ENCODE data around the gene PHF20.
"Not testable (repeated sequence)": the region's sequence is repeated elsewhere in the genome, so short reads cannot be mapped to it uniquely, and the experiment has no call there.

PHF20 gene

GRCh38 chr20:35783811-35784210, 12.0 kb downstream of the PHF20 start:
- DNase-seq: not testable (repeated sequence)

- DNase-seq: not testable (repeated sequence)
Measured at GRCh38 chr20:35785541-35785940, 13.7 kb downstream of the PHF20 start.

GRCh38 chr20:35788796-35789195, 17.0 kb downstream of the PHF20 start:
- no peak for DNase-seq

GRCh38 chr20:35791097-35791496, 19.3 kb downstream of the PHF20 start:
- no peak for DNase-seq

- DNase-seq: no peak
Measured at GRCh38 chr20:35791821-35792220, 20.0 kb downstream of the PHF20 start.

GRCh38 chr20:35792740-35793139, 20.9 kb downstream of the PHF20 start:
- DNase-seq: no peak

- DNase-seq: no peak
Measured at GRCh38 chr20:35796571-35796970, 24.8 kb downstream of the PHF20 start.

- no peak for DNase-seq
Measured at GRCh38 chr20:35801865-35802264, 30.1 kb downstream of the PHF20 start.

- DNase-seq: no peak
Measured at GRCh38 chr20:35806075-35806474, 34.3 kb downstream of the PHF20 start.

GRCh38 chr20:35807877-35808276, 36.1 kb downstream of the PHF20 start:
- DNase-seq: no peak

GRCh38 chr20:35820715-35821114, 48.9 kb downstream of the PHF20 start:
- no peak for DNase-seq

- no peak for DNase-seq
Measured at GRCh38 chr20:35821807-35822242, 50.0 kb downstream of the PHF20 start.

- DNase-seq: no peak
Measured at GRCh38 chr20:35823147-35823546, 51.3 kb downstream of the PHF20 start.

GRCh38 chr20:35823937-35824336, 52.1 kb downstream of the PHF20 start:
- no peak for DNase-seq

- no peak for DNase-seq
Measured at GRCh38 chr20:35826397-35826998, 54.7 kb downstream of the PHF20 start.

- DNase-seq: no peak
Measured at GRCh38 chr20:35828434-35828833, 56.6 kb downstream of the PHF20 start.

GRCh38 chr20:35828916-35829315, 57.1 kb downstream of the PHF20 start:
- no peak for DNase-seq

GRCh38 chr20:35830264-35830663, 58.4 kb downstream of the PHF20 start:
- no peak for DNase-seq

- DNase-seq: no peak
Measured at GRCh38 chr20:35831029-35831428, 59.2 kb downstream of the PHF20 start.

- DNase-seq: no peak
Measured at GRCh38 chr20:35831971-35832370, 60.2 kb downstream of the PHF20 start.

- DNase-seq: no peak
Measured at GRCh38 chr20:35833241-35833640, 61.4 kb downstream of the PHF20 start.

GRCh38 chr20:35837577-35838195, 65.9 kb downstream of the PHF20 start:
- no peak for DNase-seq

GRCh38 chr20:35838205-35838604, 66.4 kb downstream of the PHF20 start:
- no peak for DNase-seq

GRCh38 chr20:35839904-35840303, 68.1 kb downstream of the PHF20 start:
- no peak for DNase-seq

GRCh38 chr20:35840421-35840820, 68.6 kb downstream of the PHF20 start:
- no peak for DNase-seq

All from SIG-M5 (cell line).